ENCODE measurements around the gene KIAA0408.
"Not testable (repeated sequence)": the region's sequence is repeated elsewhere in the genome, so short reads cannot be mapped to it uniquely, and the experiment has no call there.

DNA sequence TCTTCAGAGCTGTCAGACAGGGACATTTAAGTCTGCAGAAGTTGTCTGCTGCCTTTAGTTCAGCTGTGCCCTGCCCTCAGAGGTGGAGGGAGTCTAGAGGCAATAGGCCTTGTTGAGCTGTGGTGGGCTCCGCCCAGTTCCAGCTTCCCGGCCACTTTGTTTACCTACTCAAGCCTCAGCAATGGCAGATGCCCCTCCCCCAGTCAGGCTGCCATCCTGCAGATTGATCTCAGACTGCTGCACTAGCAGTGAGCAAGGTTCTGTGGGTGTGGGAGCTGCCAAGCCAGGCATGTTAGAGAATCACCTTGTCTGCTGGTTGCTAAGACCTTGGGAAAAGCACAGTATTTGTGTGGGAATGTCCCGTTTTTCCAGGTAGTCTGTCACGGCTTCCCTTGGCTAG, 46.1 kb downstream of the KIAA0408 start:
- TF ChIP-seq, protein P1, sequence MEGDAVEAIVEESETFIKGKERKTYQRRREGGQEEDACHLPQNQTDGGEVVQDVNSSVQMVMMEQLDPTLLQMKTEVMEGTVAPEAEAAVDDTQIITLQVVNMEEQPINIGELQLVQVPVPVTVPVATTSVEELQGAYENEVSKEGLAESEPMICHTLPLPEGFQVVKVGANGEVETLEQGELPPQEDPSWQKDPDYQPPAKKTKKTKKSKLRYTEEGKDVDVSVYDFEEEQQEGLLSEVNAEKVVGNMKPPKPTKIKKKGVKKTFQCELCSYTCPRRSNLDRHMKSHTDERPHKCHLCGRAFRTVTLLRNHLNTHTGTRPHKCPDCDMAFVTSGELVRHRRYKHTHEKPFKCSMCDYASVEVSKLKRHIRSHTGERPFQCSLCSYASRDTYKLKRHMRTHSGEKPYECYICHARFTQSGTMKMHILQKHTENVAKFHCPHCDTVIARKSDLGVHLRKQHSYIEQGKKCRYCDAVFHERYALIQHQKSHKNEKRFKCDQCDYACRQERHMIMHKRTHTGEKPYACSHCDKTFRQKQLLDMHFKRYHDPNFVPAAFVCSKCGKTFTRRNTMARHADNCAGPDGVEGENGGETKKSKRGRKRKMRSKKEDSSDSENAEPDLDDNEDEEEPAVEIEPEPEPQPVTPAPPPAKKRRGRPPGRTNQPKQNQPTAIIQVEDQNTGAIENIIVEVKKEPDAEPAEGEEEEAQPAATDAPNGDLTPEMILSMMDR (IDR thresholded peaks at IDR 0.05; ENCODE audit: control extremely low read depth in 1 of 3, insufficient read depth in 1 of 3, low read depth in 1 of 3, low read length in 3 of 3) = not testable (repeated sequence)
- TF ChIP-seq TAF7 (optimal IDR thresholded peaks at IDR 0.05; ENCODE audit: borderline replicate concordance, low read depth, low read length); CHD1 (IDR thresholded peaks at IDR 0.05; ENCODE audit: low read depth, low read length); CEBPB (IDR thresholded peaks at IDR 0.05; ENCODE audit: low read depth, low read length); TEAD4 (IDR thresholded peaks at IDR 0.05; ENCODE audit: low read depth, low read length): not testable (repeated sequence)

All from H1 (cell line).